Activated CD4-positive, alpha-beta memory T cell treated with anti-CD3 and anti-CD28 coated beads, Interleukin-2, amount 10 ng/mL, durations not matched to agents 7 days and 5 days (primary cell): Measurements from ENCODE around the gene FBXL3. TPM values are rescaled to one million over a fixed set of nuclear protein-coding genes. Genes with fewer than 3 reads are reported as not detected.

Experiments used
- CTCF ChIA-PET: fragments of 350-600 bp; sonication (Branson Sonifier 250); formaldehyde crosslinking; loops from one replicate; lab custom pipeline; 2021; ENCODE audit warnings: antibody characterized with exemption, inconsistent platforms; lab: Charles Lee
- POLR2A ChIA-PET: fragments of 350-600 bp; sonication (Branson Sonifier 250); formaldehyde crosslinking; loops from one replicate; lab custom pipeline; 2021; ENCODE audit warnings: antibody characterized with exemption; lab: Charles Lee
- DNase-seq: peaks from one replicate; pipeline ENCODE4 v3.0.0-alpha.2; 2020
- H3K27ac Mint-ChIP-seq: one replicate; pipeline ENCODE4 v1.8.0; 2021; ENCODE audit warnings: mild to moderate bottlenecking, mixed read lengths
- H3K27me3 Mint-ChIP-seq: one replicate; pipeline ENCODE4 v1.8.0; 2021; ENCODE audit warnings: mixed read lengths
- H3K36me3 Mint-ChIP-seq: one replicate; pipeline ENCODE4 v1.8.0; 2021; ENCODE audit warnings: low read depth, mixed read lengths
- H3K4me1 Mint-ChIP-seq: one replicate; pipeline ENCODE4 v1.8.0; 2021; ENCODE audit warnings: mixed read lengths
- H3K4me3 Mint-ChIP-seq: one replicate; pipeline ENCODE4 v1.8.0; 2021; ENCODE audit warnings: mild to moderate bottlenecking, mixed read lengths
- H3K9me3 Mint-ChIP-seq: one replicate; pipeline ENCODE4 v1.8.0; 2021; ENCODE audit warnings: mixed read lengths
- total RNA-seq, 2 experiments: library from RNA; stranded (reverse); gene quantifications; one replicate each; pipeline ENCODE4 v1.2.3, GENCODE V29; 2021

Gene FBXL3
- 10 to 100 TPM; 38.6 to 43.3 TPM for total RNA-seq

GRCh38 chr13:77026861-77027621 is at the start of gene FBXL3:
FBXL3 (minus strand) TSS chr13:77027159; CDS start chr13:77021860, 5,299 bp downstream.
- POLR2A ChIA-PET = interaction anchor here (1.0 to 4.8 kb wide), 23 partner anchors 9 to 451 kb away, joined by 3 to 162 read pairs (median 7); partner anchors contain the start of genes CLN5, KCTD12 and MYCBP2
- Mint-ChIP-seq H3K27me3 (peaks cover 2% of the 10 kb centered on the region), H3K36me3 (peaks cover 25% of the 10 kb centered on the region), H3K4me3 (peak within 1 kb of the TSS; percentile 95), H3K27ac (peak within 1 kb of the TSS; percentile 98), H3K4me1 (peaks cover 48% of the 10 kb centered on the region), H3K9me3 (no peaks in the 10 kb centered on the region)
- peak; percentile 88 for DNase-seq
- CTCF ChIA-PET = interaction anchor here (0.6 to 4.1 kb wide), 7 partner anchors 10 to 299 kb away, joined by 3 to 28 read pairs (median 4); partner anchors contain the start of genes CLN5 and MYCBP2

- H3K27me3 Mint-ChIP-seq = no peaks in the 10 kb centered on the region
- no peak for DNase-seq
- H3K4me1 Mint-ChIP-seq = peaks cover 2% of the 10 kb centered on the region
- no peak overlapping the region for H3K4me3 Mint-ChIP-seq
- H3K36me3 Mint-ChIP-seq = peaks cover 42% of the 10 kb centered on the region
- no peaks in the 10 kb centered on the region for H3K9me3 Mint-ChIP-seq
- ChIA-PET CTCF (no interaction called here), POLR2A (no interaction called here)
- no peak overlapping the region for H3K27ac Mint-ChIP-seq
Measured at GRCh38 chr13:77067519-77067918, 40.6 kb upstream of the FBXL3 start.

DNA sequence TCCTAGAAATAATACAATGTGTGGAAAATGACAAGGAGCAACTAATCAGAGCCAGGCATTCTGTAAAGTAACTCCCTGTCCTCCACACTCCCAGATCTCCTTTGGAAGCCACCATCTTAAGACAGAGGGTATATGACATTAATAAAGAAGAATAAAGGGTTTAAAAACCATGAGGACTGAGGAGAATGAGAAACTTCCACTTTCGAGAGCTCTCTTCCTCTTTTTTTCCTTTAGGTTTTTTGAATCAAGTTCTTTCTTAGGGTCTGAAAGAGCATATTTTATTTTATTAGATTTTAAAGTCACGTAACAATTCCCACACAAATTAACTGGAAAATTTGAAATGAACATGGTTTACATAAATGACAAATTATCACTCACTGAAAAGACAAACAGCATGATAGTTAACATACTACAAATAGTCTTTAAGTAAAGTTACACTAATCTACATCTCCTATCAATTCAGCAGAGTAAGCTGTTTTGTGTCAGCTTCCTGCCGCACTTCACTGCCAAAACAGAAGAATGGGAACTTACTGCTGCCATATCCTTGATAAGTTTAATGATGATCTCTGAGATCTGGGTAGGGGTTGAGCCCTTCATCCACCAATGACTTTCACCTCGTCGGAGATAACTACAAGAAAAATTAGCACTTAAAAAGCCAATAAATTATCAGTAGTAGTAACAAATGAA is 38.6 kb upstream of the FBXL3 start:
- no peak overlapping the region for H3K27ac Mint-ChIP-seq
- ChIA-PET POLR2A (no interaction called here), CTCF (interaction anchor here (0.5 to 1.3 kb wide), 2 partner anchors 9 to 404 kb away, joined by 3 to 4 read pairs; no protein-coding TSS in a partner anchor)

GRCh38 chr13:77062097-77062496 is 35.1 kb upstream of the FBXL3 start:
- H3K9me3 Mint-ChIP-seq = no peaks in the 10 kb centered on the region
- H3K36me3 Mint-ChIP-seq = peaks cover 36% of the 10 kb centered on the region
- H3K27me3 Mint-ChIP-seq = no peaks in the 10 kb centered on the region
- H3K4me1 Mint-ChIP-seq = peaks cover 2% of the 10 kb centered on the region
- CTCF ChIA-PET = no interaction called here
- DNase-seq = no peak
- POLR2A ChIA-PET = no interaction called here
- no peak overlapping the region for H3K4me3 Mint-ChIP-seq
- H3K27ac Mint-ChIP-seq = no peak overlapping the region

More for the DNA sequence above, 38.6 kb upstream of the FBXL3 start:
- Mint-ChIP-seq H3K36me3 (peaks cover 45% of the 10 kb centered on the region), H3K4me3 (no peak overlapping the region), H3K27me3 (no peaks in the 10 kb centered on the region), H3K4me1 (peaks cover 2% of the 10 kb centered on the region), H3K9me3 (no peaks in the 10 kb centered on the region)
- no peak for DNase-seq

DNA sequence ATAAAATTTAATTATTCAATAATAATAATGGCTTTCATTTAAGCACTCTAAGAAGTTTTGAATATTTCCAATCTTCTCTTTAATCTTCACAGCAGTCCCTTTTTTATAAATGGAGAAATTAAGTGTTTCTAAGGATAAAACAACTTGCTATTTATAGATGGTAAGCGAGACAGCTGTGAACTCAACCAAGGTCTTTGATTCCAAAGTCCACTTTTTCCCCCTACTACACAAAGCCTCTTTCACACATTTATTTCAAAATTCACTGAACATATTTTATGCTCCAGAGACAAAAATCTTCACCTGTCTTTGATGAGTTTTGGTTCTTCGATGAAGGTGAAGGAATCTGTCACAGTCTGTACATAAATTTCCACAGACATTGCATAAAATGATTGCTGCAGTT is 34.4 kb upstream of the FBXL3 start:
- Mint-ChIP-seq H3K4me1 (peaks cover 2% of the 10 kb centered on the region), H3K4me3 (no peak overlapping the region), H3K36me3 (peaks cover 43% of the 10 kb centered on the region), H3K27me3 (no peaks in the 10 kb centered on the region), H3K27ac (no peak overlapping the region), H3K9me3 (no peaks in the 10 kb centered on the region)
- no peak for DNase-seq
- ChIA-PET POLR2A (no interaction called here), CTCF (no interaction called here)

- ChIA-PET CTCF (interaction anchor here (0.6 to 0.9 kb wide), 2 partner anchors 9 to 535 kb away, joined by 3 read pairs; no protein-coding TSS in a partner anchor), POLR2A (interaction anchor here (1.6 to 1.8 kb wide), 2 partner anchors 30 to 42 kb away, joined by 4 to 6 read pairs; partner anchors contain the start of gene FBXL3)
- H3K27me3 Mint-ChIP-seq = no peaks in the 10 kb centered on the region
- peaks cover 41% of the 10 kb centered on the region for H3K36me3 Mint-ChIP-seq
- no peak overlapping the region for H3K27ac Mint-ChIP-seq
- DNase-seq = no peak
- no peaks in the 10 kb centered on the region for H3K4me1 Mint-ChIP-seq
- H3K9me3 Mint-ChIP-seq = no peaks in the 10 kb centered on the region
- no peak overlapping the region for H3K4me3 Mint-ChIP-seq
Measured at GRCh38 chr13:77056886-77057285, 29.9 kb upstream of the FBXL3 start.

DNA sequence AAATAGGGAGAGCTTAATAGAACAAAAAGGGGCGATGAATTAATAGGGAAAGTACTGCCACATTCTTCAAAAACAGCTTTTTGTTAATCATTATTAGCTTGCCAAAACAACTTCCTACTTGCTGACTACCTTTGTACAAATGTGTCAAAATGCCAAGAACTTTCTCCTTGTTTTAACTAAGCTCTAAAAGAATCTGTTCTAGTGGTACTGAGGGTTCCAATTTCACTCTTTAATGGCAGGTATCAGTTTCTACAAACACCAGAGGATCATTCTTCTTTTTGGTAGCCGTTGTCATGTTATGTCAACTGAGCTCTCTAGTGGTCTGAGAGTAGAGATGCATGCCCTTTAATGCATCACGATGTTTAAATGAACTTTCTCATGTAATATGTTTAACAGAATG is 29.4 kb upstream of the FBXL3 start:
- no peak overlapping the region for H3K27ac Mint-ChIP-seq
- no peaks in the 10 kb centered on the region for H3K27me3 Mint-ChIP-seq
- peaks cover 41% of the 10 kb centered on the region for H3K36me3 Mint-ChIP-seq
- no peaks in the 10 kb centered on the region for H3K9me3 Mint-ChIP-seq
- H3K4me1 Mint-ChIP-seq = no peaks in the 10 kb centered on the region
- POLR2A ChIA-PET = interaction anchor here (1.6 to 1.8 kb wide), 2 partner anchors 30 to 41 kb away, joined by 4 to 6 read pairs; partner anchors contain the start of gene FBXL3
- DNase-seq = no peak
- CTCF ChIA-PET = interaction anchor here (0.6 to 1.1 kb wide), 3 partner anchors 9 to 536 kb away, joined by 3 read pairs; partner anchors contain the start of gene FBXL3
- H3K4me3 Mint-ChIP-seq = no peak overlapping the region

- peaks cover 49% of the 10 kb centered on the region for H3K36me3 Mint-ChIP-seq
- no peak overlapping the region for H3K4me3 Mint-ChIP-seq
- no peak for DNase-seq
- no peak overlapping the region for H3K27ac Mint-ChIP-seq
- no peaks in the 10 kb centered on the region for H3K27me3 Mint-ChIP-seq
- ChIA-PET POLR2A (interaction anchor here (0.7 to 1.8 kb wide), 2 partner anchors 29 to 40 kb away, joined by 3 to 4 read pairs; no protein-coding TSS in a partner anchor), CTCF (interaction anchor here (1.1 kb wide), 1 partner anchor 28 kb away, joined by 3 read pairs; the partner anchor contains the start of gene FBXL3)
- H3K9me3 Mint-ChIP-seq = no peaks in the 10 kb centered on the region
- H3K4me1 Mint-ChIP-seq = no peaks in the 10 kb centered on the region
Measured at GRCh38 chr13:77055158-77055557, 28.2 kb upstream of the FBXL3 start.

- Mint-ChIP-seq H3K36me3 (peaks cover 66% of the 10 kb centered on the region), H3K27ac (no peak overlapping the region), H3K27me3 (no peaks in the 10 kb centered on the region), H3K9me3 (no peaks in the 10 kb centered on the region), H3K4me1 (no peaks in the 10 kb centered on the region), H3K4me3 (no peak overlapping the region)
- CTCF ChIA-PET = interaction anchor here (1.0 kb wide), 1 partner anchor 425 kb away, joined by 3 read pairs; no protein-coding TSS in a partner anchor
- POLR2A ChIA-PET = no interaction called here
- no peak for DNase-seq
Measured at GRCh38 chr13:77053192-77053591, 26.2 kb upstream of the FBXL3 start.

GRCh38 chr13:77048681-77049080 is 21.7 kb upstream of the FBXL3 start:
- POLR2A ChIA-PET = interaction anchor here (2.0 kb wide), 1 partner anchor 22 kb away, joined by 8 read pairs; the partner anchor contains the start of gene FBXL3
- H3K36me3 Mint-ChIP-seq = peaks cover 51% of the 10 kb centered on the region
- no peak for DNase-seq
- H3K4me3 Mint-ChIP-seq = no peak overlapping the region
- H3K27me3 Mint-ChIP-seq = no peaks in the 10 kb centered on the region
- CTCF ChIA-PET = no interaction called here
- no peaks in the 10 kb centered on the region for H3K9me3 Mint-ChIP-seq
- no peak overlapping the region for H3K27ac Mint-ChIP-seq
- H3K4me1 Mint-ChIP-seq = no peaks in the 10 kb centered on the region

- Mint-ChIP-seq H3K36me3 (peaks cover 55% of the 10 kb centered on the region), H3K27me3 (no peaks in the 10 kb centered on the region), H3K9me3 (no peaks in the 10 kb centered on the region), H3K27ac (no peak overlapping the region), H3K4me3 (no peak overlapping the region), H3K4me1 (no peaks in the 10 kb centered on the region)
- POLR2A ChIA-PET = interaction anchor here (2.0 kb wide), 1 partner anchor 21 kb away, joined by 8 read pairs; the partner anchor contains the start of gene FBXL3
- CTCF ChIA-PET = no interaction called here
- no peak for DNase-seq
Measured at GRCh38 chr13:77047649-77048343, 20.8 kb upstream of the FBXL3 start.

GRCh38 chr13:77042566-77043177 is 15.7 kb upstream of the FBXL3 start:
- H3K27me3 Mint-ChIP-seq = no peaks in the 10 kb centered on the region
- DNase-seq = no peak
- peaks cover 1% of the 10 kb centered on the region for H3K4me1 Mint-ChIP-seq
- peaks cover 30% of the 10 kb centered on the region for H3K36me3 Mint-ChIP-seq
- no peaks in the 10 kb centered on the region for H3K9me3 Mint-ChIP-seq
- H3K27ac Mint-ChIP-seq = no peak overlapping the region
- CTCF ChIA-PET = interaction anchor here (0.7 to 1.0 kb wide), 4 partner anchors 12 to 1604 kb away, joined by 3 to 4 read pairs (median 3); no protein-coding TSS in a partner anchor
- H3K4me3 Mint-ChIP-seq = no peak overlapping the region
- POLR2A ChIA-PET = interaction anchor here (1.7 to 2.8 kb wide), 2 partner anchors 15 to 50 kb away, joined by 5 to 18 read pairs; partner anchors contain the start of genes CLN5 and FBXL3
